KOPT-K1 (cell line): Measurements from ENCODE around the gene LDB2.

Source experiments
- H3K27ac ChIP-seq: fragments of 200-600 bp; sonication (generic); 2 replicates; pipeline ENCODE4 v1.5.1; 2016; ENCODE audit warnings: antibody characterized with exemption, mild to moderate bottlenecking, low read depth, low read length; ENCODE audit not compliant: poor library complexity, severe bottlenecking
- H3K36me3 ChIP-seq: fragments of 200-600 bp; sonication (generic); 2 replicates; pipeline ENCODE4 v1.5.1; 2017; ENCODE audit warnings: antibody characterized with exemption, mild to moderate bottlenecking, low read length, moderate library complexity; ENCODE audit not compliant: insufficient read depth
- H3K9me3 ChIP-seq: fragments of 200-600 bp; sonication (generic); 2 replicates; pipeline ENCODE4 v1.5.1; 2017; ENCODE audit warnings: antibody characterized with exemption, low read length, mild to moderate bottlenecking; ENCODE audit not compliant: insufficient read depth, poor library complexity, severe bottlenecking

The LDB2 gene

GRCh38 chr4:16777726-16778125, 120.7 kb downstream of the LDB2 start:
- H3K27ac ChIP-seq, result no peak overlapping the region

GRCh38 chr4:16775411-16776154, 122.9 kb downstream of the LDB2 start:
- Histone ChIP-seq H3K27ac (no peak overlapping the region), H3K9me3 (no peaks in the 10 kb centered on the region), H3K36me3 (no peaks in the 10 kb centered on the region)

More at GRCh38 chr4:16777726-16778125, 120.7 kb downstream of the LDB2 start:
- no peaks in the 10 kb centered on the region for H3K36me3 ChIP-seq
- no peaks in the 10 kb centered on the region for H3K9me3 ChIP-seq

GRCh38 chr4:16772366-16772850, 126.0 kb downstream of the LDB2 start:
- Histone ChIP-seq H3K27ac (no peak overlapping the region), H3K36me3 (no peaks in the 10 kb centered on the region), H3K9me3 (no peaks in the 10 kb centered on the region)

GRCh38 chr4:16770710-16771285, 127.6 kb downstream of the LDB2 start:
- Histone ChIP-seq H3K27ac (no peak overlapping the region), H3K36me3 (no peaks in the 10 kb centered on the region), H3K9me3 (no peaks in the 10 kb centered on the region)

GRCh38 chr4:16767861-16768260, 130.6 kb downstream of the LDB2 start:
- Histone ChIP-seq H3K27ac (no peak overlapping the region), H3K9me3 (no peaks in the 10 kb centered on the region), H3K36me3 (no peaks in the 10 kb centered on the region)

GRCh38 chr4:16767251-16767650, 131.2 kb downstream of the LDB2 start:
- no peaks in the 10 kb centered on the region for H3K36me3 ChIP-seq
- H3K9me3 ChIP-seq, result no peaks in the 10 kb centered on the region
- H3K27ac ChIP-seq, result no peak overlapping the region

- Histone ChIP-seq H3K9me3 (no peaks in the 10 kb centered on the region), H3K27ac (no peak overlapping the region), H3K36me3 (no peaks in the 10 kb centered on the region)
Observed at GRCh38 chr4:16765546-16765945, 132.9 kb downstream of the LDB2 start.

GRCh38 chr4:16764622-16765021, 133.8 kb downstream of the LDB2 start:
- no peaks in the 10 kb centered on the region for H3K9me3 ChIP-seq
- no peaks in the 10 kb centered on the region for H3K36me3 ChIP-seq
- H3K27ac ChIP-seq, result no peak overlapping the region

GRCh38 chr4:16760617-16761363, 137.7 kb downstream of the LDB2 start:
- no peaks in the 10 kb centered on the region for H3K9me3 ChIP-seq
- no peaks in the 10 kb centered on the region for H3K36me3 ChIP-seq
- H3K27ac ChIP-seq, result no peak overlapping the region

- no peaks in the 10 kb centered on the region for H3K36me3 ChIP-seq
- H3K27ac ChIP-seq, result no peak overlapping the region
- H3K9me3 ChIP-seq, result no peaks in the 10 kb centered on the region
Observed at GRCh38 chr4:16759931-16760582, 138.4 kb downstream of the LDB2 start.

- H3K9me3 ChIP-seq, result no peaks in the 10 kb centered on the region
- H3K27ac ChIP-seq, result no peak overlapping the region
- H3K36me3 ChIP-seq, result no peaks in the 10 kb centered on the region
Observed at GRCh38 chr4:16758816-16759215, 139.6 kb downstream of the LDB2 start.

GRCh38 chr4:16758255-16758654, 140.2 kb downstream of the LDB2 start:
- no peak overlapping the region for H3K27ac ChIP-seq
- no peaks in the 10 kb centered on the region for H3K9me3 ChIP-seq
- no peaks in the 10 kb centered on the region for H3K36me3 ChIP-seq

- no peaks in the 10 kb centered on the region for H3K36me3 ChIP-seq
- H3K9me3 ChIP-seq, result no peaks in the 10 kb centered on the region
- H3K27ac ChIP-seq, result no peak overlapping the region
Observed at GRCh38 chr4:16757080-16757521, 141.3 kb downstream of the LDB2 start.

- no peak overlapping the region for H3K27ac ChIP-seq
- no peaks in the 10 kb centered on the region for H3K9me3 ChIP-seq
- no peaks in the 10 kb centered on the region for H3K36me3 ChIP-seq
Observed at GRCh38 chr4:16754104-16754503, 144.3 kb downstream of the LDB2 start.

- no peaks in the 10 kb centered on the region for H3K9me3 ChIP-seq
- H3K36me3 ChIP-seq, result no peaks in the 10 kb centered on the region
- H3K27ac ChIP-seq, result no peak overlapping the region
Observed at GRCh38 chr4:16752150-16752549, 146.3 kb downstream of the LDB2 start.
